Adrenal gland (tissue), 12 donors: ENCODE data around the gene DNAJC5. TPM values are rescaled to one million over a fixed set of nuclear protein-coding genes. Genes with fewer than 3 reads are reported as not detected.
A peak's percentile ranks its signal among the peaks of the same experiment; 100 is the strongest.

Experiments used
- DNase-seq, 7 donors: peaks; one replicate each; pipeline ENCODE4 v3.0.0-alpha.2; 2019 to 2020
- H3K27ac ChIP-seq, 5 donors: fragments of 200-600 bp; sonication (generic) in 4 of 5; 1 replicate in 3 of 5; 2 replicates in 2 of 5; pipeline versions ENCODE4 v1.5.1 to v1.8.0; 2016 to 2020; ENCODE audit warnings: mild to moderate bottlenecking in 1 of 5
- H3K27me3 ChIP-seq: fragments of 200-600 bp; 2 replicates; pipeline ENCODE4 v1.8.0; 2021
- H3K36me3 ChIP-seq, 2 donors: fragments of 200-600 bp; replicated peaks in 1 of 2; 1 replicate in 1 of 2; 2 replicates in 1 of 2; pipeline versions ENCODE4 v1.5.1 to v1.8.0; 2018 to 2022
- H3K4me1 ChIP-seq, 2 donors: fragments of 200-600 bp; replicated peaks in 1 of 2; 1 replicate in 1 of 2; 2 replicates in 1 of 2; pipeline versions ENCODE4 v1.5.1 to v1.8.0; 2018 to 2021
- H3K4me3 ChIP-seq, 4 donors: fragments of 200-600 bp; sonication (generic) in 3 of 4; one replicate each; pipeline ENCODE4 v1.5.1; 2016 to 2018
- H3K9me3 ChIP-seq, 3 donors: fragments of 200-600 bp; sonication (generic) in 1 of 3; replicated peaks in 1 of 3; 1 replicate in 2 of 3; 2 replicates in 1 of 3; pipeline versions ENCODE4 v1.5.1 to v1.8.0; 2016 to 2021
- POLR2A ChIP-seq, 2 donors: fragments of 450-650 bp; IDR thresholded peaks; one replicate each; pipeline ENCODE4 v1.6.1; 2017; ENCODE audit warnings: antibody characterized with exemption in 2 of 2, mild to moderate bottlenecking in 2 of 2, moderate library complexity in 1 of 2
- WGBS, 4 donors: extraction: QIAGEN DNeasy Blood & Tissue Kit in 2 of 4; methylation state at CpG; one replicate each; pipeline versions ENCODE4 v1.1.5 to v1.1.7; 2013 to 2017; 5-methylcytosine and 5-hydroxymethylcytosine counted together
- intact Hi-C, 2 donors: fragments of 100-400 bp; cut with DNase I; formaldehyde crosslinking; loops; one replicate each; pipeline versions ENCODE4 v1.14.1 to v1.15.0; 2022 to 2023
- polyA plus RNA-seq, 3 donors: library from polyadenylated mRNA; stranded (reverse); fragments of 200-250 nt in 2 of 3; fragments of 350-450 nt in 1 of 3; fragmentation: Illumina TruSeq in 1 of 3; extraction: RNeasy Lipid Tissue Mini Kit (QIAGEN cat#74804) in 1 of 3; gene quantifications; one replicate each; pipeline ENCODE4 v1.2.3, GENCODE V29; 2013 to 2014
- total RNA-seq, 9 donors: library from RNA; depleted of rRNA in 4 of 9; stranded (reverse); fragments of >200 nt in 4 of 9; fragments of 120-200 nt in 1 of 9; fragmentation: NEBNext Ultra II Directional in 1 of 9; extraction: Animal tissue kit (Norgen Biotek cat#: 25700) in 1 of 9; gene quantifications; one replicate each; pipeline versions ENCODE4 v1.1.0 to v1.2.4, GENCODE V29; 2013 to 2023
- TF ChIP-seq, protein P1 (sequence below), 6 experiments: fragments of 450-650 bp in 4 of 6; fragments of 200-600 bp in 2 of 6; sonication (generic) in 1 of 6; IDR thresholded peaks; 1 replicate in 5 of 6; 2 replicates in 1 of 6; pipeline versions ENCODE4 v1.5.1 to v1.8.0; 2016 to 2021; ENCODE audit warnings: antibody characterized with exemption in 6 of 6, mild to moderate bottlenecking in 2 of 6, moderate library complexity in 1 of 6
- donor health status: healthy with polysubstance abuse.
- donor health status: Bipolar disorder and iron deficiency.
- donor health status: DM: yes; HTN: yes; CAD: no.
- donor health status: DM: no; HTN: no; CAD: no.
- donor health status: DM: no; HTN: no; CAD: no.
- donor health status: DM: yes; HTN: yes; CAD: no.

The DNAJC5 gene
- total and polyA plus RNA-seq, 12 donors = 26.5 to 78.0 (median 61.4) TPM

DNA sequence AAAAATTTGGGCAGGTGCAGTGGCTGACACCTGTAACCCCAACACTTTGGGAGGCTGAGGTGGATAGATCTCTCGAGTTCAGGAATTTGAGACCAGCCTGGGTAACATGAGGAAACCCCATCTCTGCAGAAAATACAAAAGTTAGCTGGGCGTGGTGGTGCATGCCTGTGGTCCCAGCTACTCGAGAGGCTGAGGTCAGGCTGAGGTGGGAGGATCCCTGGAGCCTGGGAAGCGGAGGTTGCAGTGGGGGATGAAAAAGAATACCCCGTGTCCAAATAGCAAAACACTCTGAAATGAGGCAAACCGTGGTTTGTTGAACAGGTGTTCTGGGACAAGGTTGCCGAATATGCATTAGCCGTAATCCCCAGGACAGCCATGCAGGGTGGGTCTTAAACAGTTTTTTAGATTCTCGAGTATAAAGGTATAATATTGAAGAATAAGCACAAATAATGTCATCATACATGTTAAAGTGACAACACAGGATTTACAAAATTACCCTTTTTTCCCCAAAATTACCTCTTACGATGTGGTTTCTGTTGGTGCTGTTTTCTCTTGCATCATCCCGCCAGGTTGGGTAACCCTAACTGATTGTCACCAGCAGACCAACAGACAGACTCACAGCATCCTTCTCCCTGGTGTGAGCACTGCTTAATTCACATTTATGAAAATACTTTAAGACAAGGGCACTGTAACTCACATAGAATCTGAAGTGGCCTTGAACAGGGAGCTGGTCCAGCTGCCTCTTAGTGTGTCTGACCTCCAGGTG lies 9.1 kb downstream of the DNAJC5 start:
- peaks cover 3 to 28% of the 10 kb centered on the region in 2 donors for H3K4me1 ChIP-seq
- no peak for DNase-seq
- H3K36me3 ChIP-seq = no peaks in the 10 kb centered on the region
- TF ChIP-seq, protein P1, sequence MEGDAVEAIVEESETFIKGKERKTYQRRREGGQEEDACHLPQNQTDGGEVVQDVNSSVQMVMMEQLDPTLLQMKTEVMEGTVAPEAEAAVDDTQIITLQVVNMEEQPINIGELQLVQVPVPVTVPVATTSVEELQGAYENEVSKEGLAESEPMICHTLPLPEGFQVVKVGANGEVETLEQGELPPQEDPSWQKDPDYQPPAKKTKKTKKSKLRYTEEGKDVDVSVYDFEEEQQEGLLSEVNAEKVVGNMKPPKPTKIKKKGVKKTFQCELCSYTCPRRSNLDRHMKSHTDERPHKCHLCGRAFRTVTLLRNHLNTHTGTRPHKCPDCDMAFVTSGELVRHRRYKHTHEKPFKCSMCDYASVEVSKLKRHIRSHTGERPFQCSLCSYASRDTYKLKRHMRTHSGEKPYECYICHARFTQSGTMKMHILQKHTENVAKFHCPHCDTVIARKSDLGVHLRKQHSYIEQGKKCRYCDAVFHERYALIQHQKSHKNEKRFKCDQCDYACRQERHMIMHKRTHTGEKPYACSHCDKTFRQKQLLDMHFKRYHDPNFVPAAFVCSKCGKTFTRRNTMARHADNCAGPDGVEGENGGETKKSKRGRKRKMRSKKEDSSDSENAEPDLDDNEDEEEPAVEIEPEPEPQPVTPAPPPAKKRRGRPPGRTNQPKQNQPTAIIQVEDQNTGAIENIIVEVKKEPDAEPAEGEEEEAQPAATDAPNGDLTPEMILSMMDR (IDR thresholded peaks at IDR 0.05) = no peak
- TF ChIP-seq POLR2A (IDR thresholded peaks at IDR 0.05) = no peak
- no peaks in the 10 kb centered on the region for H3K9me3 ChIP-seq
- H3K4me3 ChIP-seq = no peak overlapping the region
- no peaks in the 10 kb centered on the region for H3K27me3 ChIP-seq
- WGBS, 4 donors = 82 to 86% (median 85%) methylated on average over 11 of the region's 11 CpGs
- no peak overlapping the region for H3K27ac ChIP-seq
- intact Hi-C loops = no loop called here

DNA sequence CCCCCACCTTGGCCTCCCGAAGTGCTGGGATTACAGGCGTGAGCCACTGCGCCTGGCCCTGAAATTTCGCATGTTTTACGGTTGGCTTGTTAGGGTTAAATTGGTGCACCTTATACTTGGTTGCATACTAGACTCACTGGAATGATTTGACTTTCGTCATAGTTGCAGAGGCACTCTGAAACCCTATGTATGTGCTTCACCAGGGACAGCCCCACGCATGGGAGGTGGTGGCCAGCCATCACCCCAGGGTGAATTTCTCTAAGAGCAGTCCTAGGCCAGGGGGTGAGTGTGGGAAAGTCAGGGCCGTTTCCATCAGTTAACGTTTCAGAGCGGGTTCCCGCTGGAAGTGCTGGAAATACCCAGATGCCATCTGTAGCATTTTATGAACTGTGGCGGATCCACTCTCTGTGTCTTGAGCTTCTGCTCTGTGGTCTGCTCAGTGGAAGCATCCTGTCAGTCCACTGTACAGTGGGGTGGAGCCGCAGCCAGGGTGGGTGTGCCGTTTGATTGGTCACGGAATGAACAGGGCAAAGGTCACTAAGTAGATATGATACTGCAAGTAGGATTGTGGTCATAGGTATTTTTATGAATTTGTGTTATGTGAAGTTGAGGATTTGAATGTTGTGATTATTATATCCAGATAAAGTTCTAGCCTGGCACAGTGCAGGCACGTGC lies 13.2 kb downstream of the DNAJC5 start:
- peaks cover 0 to 18% of the 10 kb centered on the region in 2 donors for H3K4me1 ChIP-seq
- intact Hi-C loops = no loop called here
- no peaks in the 10 kb centered on the region for H3K27me3 ChIP-seq
- H3K36me3 ChIP-seq = no peaks in the 10 kb centered on the region
- 73 to 79% (median 74%) methylated on average over 14 to 16 of the region's 16 CpGs for WGBS, 4 donors
- H3K27ac ChIP-seq = no peak overlapping the region
- H3K9me3 ChIP-seq = no peaks in the 10 kb centered on the region
- H3K4me3 ChIP-seq = no peak overlapping the region
- TF ChIP-seq, protein P1 (IDR thresholded peaks at IDR 0.05) = no peak
- DNase-seq = no peak

DNA sequence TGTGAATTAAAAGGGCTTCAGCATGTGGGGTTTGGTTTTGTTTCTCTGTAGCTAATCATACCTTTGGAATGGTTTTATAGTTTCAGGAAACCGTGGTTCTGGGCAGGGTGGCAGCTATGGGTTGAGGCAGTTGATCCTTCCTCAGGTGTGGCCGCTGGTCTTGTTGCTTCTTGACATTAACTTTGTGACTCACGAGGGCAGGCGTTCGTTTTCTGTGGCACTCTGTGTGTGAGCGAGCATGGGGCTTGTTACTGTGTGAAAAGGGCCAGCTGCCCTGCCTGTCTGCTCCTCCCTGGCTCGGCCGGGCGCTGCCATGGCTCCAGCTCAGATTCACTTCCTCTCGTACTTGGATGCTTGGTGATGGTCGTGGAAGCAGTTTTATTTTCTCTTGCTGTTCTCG lies 16.2 kb downstream of the DNAJC5 start:
- Histone ChIP-seq H3K27ac (peak overlapping the region in 1 of 5 donors; percentile 45), H3K36me3 (no peaks in the 10 kb centered on the region), H3K9me3 (no peaks in the 10 kb centered on the region), H3K4me1 (peaks cover 4 to 30% of the 10 kb centered on the region in 2 donors), H3K27me3 (no peaks in the 10 kb centered on the region), H3K4me3 (no peak overlapping the region)
- TF ChIP-seq, protein P1 (IDR thresholded peaks at IDR 0.05) = no peak
- no peak for TF ChIP-seq POLR2A (IDR thresholded peaks at IDR 0.05)
- intact Hi-C loops = no loop called here
- peak in 6 of 7 donors; percentile 47 to 70 (median 58) for DNase-seq
- 28 to 40% (median 33%) methylated on average over 12 of the region's 12 CpGs for WGBS, 4 donors

DNA sequence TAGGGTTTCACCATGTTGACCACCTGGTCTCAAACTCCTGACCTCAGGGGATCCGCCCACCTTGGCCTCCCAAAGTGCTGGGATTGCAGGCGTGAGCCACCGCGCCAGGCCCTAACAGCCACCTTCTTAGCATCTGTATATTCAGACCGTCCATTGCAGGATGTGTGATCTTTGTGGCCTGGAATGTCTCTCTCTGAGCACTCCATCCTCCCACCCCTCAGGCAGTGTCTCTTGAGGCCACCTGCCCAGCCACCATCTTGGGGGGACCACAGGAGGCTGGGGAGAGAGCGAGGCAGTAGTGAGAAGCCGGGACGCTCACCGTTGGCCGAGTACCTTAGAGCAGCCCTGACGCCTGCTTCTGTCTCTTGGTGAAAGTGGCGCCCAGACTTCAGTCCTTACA lies 18.8 kb downstream of the DNAJC5 start:
- 90 to 98% (median 96%) methylated on average over 8 to 12 of the region's 12 CpGs for WGBS, 4 donors
- Histone ChIP-seq H3K4me1 (peaks cover 4 to 32% of the 10 kb centered on the region in 2 donors), H3K27me3 (no peaks in the 10 kb centered on the region), H3K36me3 (peaks cover 0 to 4% of the 10 kb centered on the region in 2 donors), H3K27ac (no peak overlapping the region), H3K4me3 (no peak overlapping the region), H3K9me3 (no peaks in the 10 kb centered on the region)
- TF ChIP-seq POLR2A (IDR thresholded peaks at IDR 0.05) = no peak
- TF ChIP-seq, protein P1 (IDR thresholded peaks at IDR 0.05) = no peak
- no peak for DNase-seq
- intact Hi-C loops = no loop called here
